ENCODE data around the gene PPP1R3A.

The PPP1R3A gene

GRCh38 chr7:113872981-113873380, 45.8 kb downstream of the PPP1R3A start:
- no peak for TF ChIP-seq CTCF (conservative IDR thresholded peaks at IDR 0.05; ENCODE audit: control insufficient read depth, insufficient read depth, low read depth, low read length)
- DNase-seq (ENCODE audit: low read depth) = no peak
- no peak overlapping the region for H3K4me3 ChIP-seq (ENCODE audit: control insufficient read depth, low read depth, low read length)

- TF ChIP-seq CTCF (conservative IDR thresholded peaks at IDR 0.05; ENCODE audit: control insufficient read depth, insufficient read depth, low read depth, low read length) = no peak
- H3K4me3 ChIP-seq (ENCODE audit: control insufficient read depth, low read depth, low read length) = no peak overlapping the region
- no peak for DNase-seq (ENCODE audit: low read depth)
Observed at GRCh38 chr7:113867325-113867724, 51.5 kb downstream of the PPP1R3A start.

- no peak for TF ChIP-seq CTCF (conservative IDR thresholded peaks at IDR 0.05; ENCODE audit: control insufficient read depth, insufficient read depth, low read depth, low read length)
- DNase-seq (ENCODE audit: low read depth) = peak; percentile 1
- no peak overlapping the region for H3K4me3 ChIP-seq (ENCODE audit: control insufficient read depth, low read depth, low read length)
Observed at GRCh38 chr7:113856010-113856409, 62.8 kb downstream of the PPP1R3A start.

- DNase-seq (ENCODE audit: low read depth) = no peak
- TF ChIP-seq CTCF (conservative IDR thresholded peaks at IDR 0.05; ENCODE audit: control insufficient read depth, insufficient read depth, low read depth, low read length) = no peak
- H3K4me3 ChIP-seq (ENCODE audit: control insufficient read depth, low read depth, low read length) = no peak overlapping the region
Observed at GRCh38 chr7:113840954-113841353, 77.9 kb downstream of the PPP1R3A start.

- H3K4me3 ChIP-seq (ENCODE audit: control insufficient read depth, low read depth, low read length) = no peak overlapping the region
- no peak for TF ChIP-seq CTCF (conservative IDR thresholded peaks at IDR 0.05; ENCODE audit: control insufficient read depth, insufficient read depth, low read depth, low read length)
- DNase-seq (ENCODE audit: low read depth) = no peak
Observed at GRCh38 chr7:113835367-113835766, 83.4 kb downstream of the PPP1R3A start.

GRCh38 chr7:113832196-113832745, 86.5 kb downstream of the PPP1R3A start:
- TF ChIP-seq CTCF (conservative IDR thresholded peaks at IDR 0.05; ENCODE audit: control insufficient read depth, insufficient read depth, low read depth, low read length) = no peak
- H3K4me3 ChIP-seq (ENCODE audit: control insufficient read depth, low read depth, low read length) = no peak overlapping the region
- DNase-seq (ENCODE audit: low read depth) = no peak

GRCh38 chr7:113831556-113831955, 87.3 kb downstream of the PPP1R3A start:
- H3K4me3 ChIP-seq (ENCODE audit: control insufficient read depth, low read depth, low read length) = no peak overlapping the region
- no peak for TF ChIP-seq CTCF (conservative IDR thresholded peaks at IDR 0.05; ENCODE audit: control insufficient read depth, insufficient read depth, low read depth, low read length)
- DNase-seq (ENCODE audit: low read depth) = no peak

Data from fibroblast of mammary gland (primary cell).